ENCODE data around the gene SLC24A4. TPM values are rescaled to one million over a fixed set of nuclear protein-coding genes. Genes with fewer than 3 reads are reported as not detected.

SLC24A4 gene
- total RNA-seq, 2 donors from 2014 or later = 0.11 to 0.17 TPM

DNA sequence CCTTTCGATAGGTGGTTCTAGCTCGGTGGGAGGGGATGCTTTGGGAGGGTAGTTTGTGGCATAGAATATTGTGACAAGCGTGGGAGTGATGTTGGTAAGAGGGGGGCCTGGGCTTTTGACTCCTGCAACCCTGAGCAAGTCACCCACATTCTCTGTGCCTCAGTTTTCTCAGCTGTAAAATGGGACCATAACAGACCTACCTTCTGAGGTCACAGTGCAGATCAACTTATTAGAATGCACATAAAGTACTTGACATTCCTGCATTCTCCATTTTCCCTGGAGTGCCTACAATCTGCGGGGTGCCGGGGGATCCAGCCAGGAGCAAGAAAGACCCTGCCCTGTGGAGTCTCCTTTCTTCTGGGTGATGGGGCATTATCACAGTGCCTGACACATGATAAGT lies 63.2 kb downstream of the SLC24A4 start:
- no peak for DNase-seq
- Histone ChIP-seq H3K9me3 (no peaks in the 10 kb centered on the region), H3K36me3 (no peaks in the 10 kb centered on the region), H3K27ac (no peak overlapping the region), H3K27me3 (no peaks in the 10 kb centered on the region), H3K4me1 (no peaks in the 10 kb centered on the region), H3K9ac (ENCODE audit: low read depth in 2 of 2, low read length in 2 of 2) (no peak overlapping the region), H3K4me3 (no peak overlapping the region)
- TF ChIP-seq, protein P1, sequence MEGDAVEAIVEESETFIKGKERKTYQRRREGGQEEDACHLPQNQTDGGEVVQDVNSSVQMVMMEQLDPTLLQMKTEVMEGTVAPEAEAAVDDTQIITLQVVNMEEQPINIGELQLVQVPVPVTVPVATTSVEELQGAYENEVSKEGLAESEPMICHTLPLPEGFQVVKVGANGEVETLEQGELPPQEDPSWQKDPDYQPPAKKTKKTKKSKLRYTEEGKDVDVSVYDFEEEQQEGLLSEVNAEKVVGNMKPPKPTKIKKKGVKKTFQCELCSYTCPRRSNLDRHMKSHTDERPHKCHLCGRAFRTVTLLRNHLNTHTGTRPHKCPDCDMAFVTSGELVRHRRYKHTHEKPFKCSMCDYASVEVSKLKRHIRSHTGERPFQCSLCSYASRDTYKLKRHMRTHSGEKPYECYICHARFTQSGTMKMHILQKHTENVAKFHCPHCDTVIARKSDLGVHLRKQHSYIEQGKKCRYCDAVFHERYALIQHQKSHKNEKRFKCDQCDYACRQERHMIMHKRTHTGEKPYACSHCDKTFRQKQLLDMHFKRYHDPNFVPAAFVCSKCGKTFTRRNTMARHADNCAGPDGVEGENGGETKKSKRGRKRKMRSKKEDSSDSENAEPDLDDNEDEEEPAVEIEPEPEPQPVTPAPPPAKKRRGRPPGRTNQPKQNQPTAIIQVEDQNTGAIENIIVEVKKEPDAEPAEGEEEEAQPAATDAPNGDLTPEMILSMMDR (IDR thresholded peaks at IDR 0.05) = no peak
- intact Hi-C loops (cut with DNase I) = no loop called here

DNA sequence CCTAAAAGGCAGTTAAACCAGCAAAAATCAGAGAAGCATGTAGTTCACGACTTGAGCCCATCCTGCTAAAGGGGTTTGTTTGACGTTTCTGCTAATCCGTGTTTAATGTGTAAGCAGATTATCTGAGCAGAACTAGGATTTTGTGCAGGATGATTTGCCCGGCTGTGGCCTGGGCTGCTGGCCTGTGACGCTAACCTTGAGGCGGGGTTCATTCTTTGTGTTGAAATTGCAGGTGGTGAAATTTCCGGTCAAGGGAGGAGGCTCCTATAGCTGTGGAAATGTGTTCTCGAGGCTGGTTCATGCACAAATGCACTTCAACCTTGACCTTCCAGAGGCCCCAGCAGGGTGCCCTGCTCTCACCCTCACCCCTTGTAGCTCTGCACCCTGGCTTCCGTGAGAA lies 63.7 kb downstream of the SLC24A4 start:
- Histone ChIP-seq H3K36me3 (no peaks in the 10 kb centered on the region), H3K27me3 (no peaks in the 10 kb centered on the region), H3K9ac (ENCODE audit: low read depth in 2 of 2, low read length in 2 of 2) (no peak overlapping the region), H3K4me1 (no peaks in the 10 kb centered on the region), H3K4me3 (no peak overlapping the region), H3K27ac (no peak overlapping the region), H3K9me3 (no peaks in the 10 kb centered on the region)
- TF ChIP-seq, protein P1 (IDR thresholded peaks at IDR 0.05) = no peak
- no peak for DNase-seq
- intact Hi-C loops (cut with DNase I) = no loop called here

DNA sequence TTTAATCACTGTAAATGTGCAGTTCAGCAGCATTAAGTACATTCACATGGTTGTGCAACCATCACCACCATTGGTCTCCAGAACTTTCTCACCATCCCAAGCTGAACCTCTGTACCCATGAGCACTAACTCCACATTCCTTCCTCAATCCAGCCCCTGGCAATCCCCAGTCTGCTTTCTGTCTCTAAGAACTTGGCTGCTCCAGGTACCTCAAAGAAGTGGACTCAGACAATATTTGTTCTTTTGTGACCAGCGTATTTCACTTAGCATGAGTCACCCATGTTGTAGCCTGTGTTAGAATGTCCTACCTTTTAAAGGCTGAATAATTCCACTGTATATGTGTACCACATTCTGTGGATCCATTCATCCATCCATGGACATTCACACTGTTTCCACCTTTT lies 64.6 kb downstream of the SLC24A4 start:
- Histone ChIP-seq H3K4me3 (no peak overlapping the region), H3K27ac (no peak overlapping the region), H3K36me3 (no peaks in the 10 kb centered on the region), H3K4me1 (no peaks in the 10 kb centered on the region), H3K9me3 (no peaks in the 10 kb centered on the region), H3K27me3 (no peaks in the 10 kb centered on the region), H3K9ac (ENCODE audit: low read depth in 2 of 2, low read length in 2 of 2) (no peak overlapping the region)
- intact Hi-C loops (cut with DNase I) = no loop called here
- TF ChIP-seq, protein P1 (IDR thresholded peaks at IDR 0.05) = no peak
- no peak for DNase-seq

DNA sequence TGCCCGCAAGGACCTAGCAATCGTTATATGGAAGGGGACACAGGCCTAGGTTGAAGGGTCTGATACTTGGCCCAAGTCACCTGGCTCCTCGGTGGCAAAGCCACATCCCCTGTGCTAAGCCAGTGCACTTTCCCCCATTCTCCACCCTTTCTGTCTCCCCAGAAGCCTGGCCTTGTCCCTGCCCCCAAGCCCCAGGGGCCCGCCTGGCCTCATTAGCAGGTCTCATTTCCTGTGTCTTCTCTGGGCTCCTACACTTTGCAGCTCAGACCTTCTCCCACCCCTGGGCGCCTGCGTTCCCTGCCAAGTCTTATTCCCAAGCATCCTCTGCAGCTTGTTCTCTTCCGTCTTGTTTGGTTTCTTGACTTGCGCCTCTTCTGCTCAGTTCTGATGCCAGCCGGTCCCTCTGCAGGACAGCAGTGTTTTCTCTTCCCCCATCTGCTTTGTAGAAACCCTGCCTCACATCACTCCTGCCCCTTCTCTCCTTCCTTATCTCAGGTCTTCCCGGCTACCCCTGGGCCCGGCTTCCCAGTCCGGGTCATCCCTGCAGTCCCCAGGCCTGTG lies 66.7 kb downstream of the SLC24A4 start:
- intact Hi-C loops (cut with DNase I) = no loop called here
- Histone ChIP-seq H3K27me3 (no peaks in the 10 kb centered on the region), H3K4me3 (no peak overlapping the region), H3K9ac (ENCODE audit: low read depth in 2 of 2, low read length in 2 of 2) (no peak overlapping the region), H3K4me1 (no peaks in the 10 kb centered on the region), H3K9me3 (no peaks in the 10 kb centered on the region), H3K27ac (no peak overlapping the region), H3K36me3 (no peaks in the 10 kb centered on the region)
- DNase-seq = no peak
- TF ChIP-seq, protein P1 (IDR thresholded peaks at IDR 0.05) = no peak

DNA sequence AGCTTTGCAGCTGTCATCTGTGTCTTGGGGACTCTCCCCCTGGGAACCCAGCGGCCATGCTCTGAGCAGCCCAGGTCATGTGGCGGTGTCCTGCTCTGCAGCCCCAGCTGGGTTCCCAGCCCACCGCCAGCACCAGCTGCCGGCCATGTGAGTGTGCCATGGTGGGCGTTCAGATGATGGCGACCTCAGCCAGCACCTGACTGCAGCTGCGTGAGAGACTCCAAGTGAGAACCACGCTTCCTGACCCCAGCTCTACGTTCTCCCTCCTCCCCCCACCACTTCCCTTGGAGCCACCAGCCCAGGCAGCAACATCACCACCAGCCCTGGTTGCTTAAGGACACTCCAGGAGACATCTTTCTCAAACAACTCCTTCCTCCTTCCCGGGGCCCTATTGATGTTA lies 68.8 kb downstream of the SLC24A4 start:
- no peak overlapping the region for H3K4me3 ChIP-seq
- no peaks in the 10 kb centered on the region for H3K4me1 ChIP-seq
- TF ChIP-seq, protein P1 (IDR thresholded peaks at IDR 0.05) = no peak
- no peak overlapping the region for H3K9ac ChIP-seq (ENCODE audit: low read depth in 2 of 2, low read length in 2 of 2)
- DNase-seq = no peak
- H3K36me3 ChIP-seq = no peaks in the 10 kb centered on the region
- H3K27me3 ChIP-seq = no peaks in the 10 kb centered on the region
- H3K27ac ChIP-seq = no peak overlapping the region
- no peaks in the 10 kb centered on the region for H3K9me3 ChIP-seq
- intact Hi-C loops (cut with DNase I) = no loop called here

Data from colonic mucosa (tissue), 4 donors.